ENCODE measurements around the gene GPR183.

Gene GPR183

GRCh38 chr13:99342723-99343315 is 35.6 kb upstream of the GPR183 start:
- H3K27me3 ChIP-seq (ENCODE audit: insufficient read depth, low read length, poor library complexity, severe bottlenecking), result no peaks in the 10 kb centered on the region
- H3K9me2 ChIP-seq (replicated peaks; ENCODE audit: low read depth, low read length), result no peaks in the 10 kb centered on the region
- no peak for TF ChIP-seq CTCF (conservative IDR thresholded peaks at IDR 0.05; ENCODE audit: low read length)
- TF ChIP-seq EZH2phosphoT487 (IDR thresholded peaks at IDR 0.05; ENCODE audit: borderline replicate concordance), result no peak
- no peak overlapping the region for H3K4me3 ChIP-seq (ENCODE audit: low read length, poor library complexity, severe bottlenecking)
- H2AFZ ChIP-seq (ENCODE audit: low read length), result no peak overlapping the region
- no peak overlapping the region for H3K4me2 ChIP-seq (ENCODE audit: low read depth, low read length, poor library complexity, severe bottlenecking)
- H3K9me3 ChIP-seq (ENCODE audit: insufficient read depth, low read depth, low read length), result no peaks in the 10 kb centered on the region
- peaks cover 71% of the 10 kb centered on the region for H3K36me3 ChIP-seq (ENCODE audit: insufficient read depth, low read length)
- no peaks in the 10 kb centered on the region; the same call in 1 of the 2 replicates for H3F3A ChIP-seq (ENCODE audit: low read depth)
- H3K79me2 ChIP-seq (ENCODE audit: insufficient read depth, low read length), result no peaks in the 10 kb centered on the region
- H4K20me1 ChIP-seq (ENCODE audit: insufficient read depth, low read length, poor library complexity, severe bottlenecking), result no peaks in the 10 kb centered on the region
- H3K4me1 ChIP-seq (ENCODE audit: insufficient read depth, low read length, poor library complexity, severe bottlenecking), result peaks cover 18% of the 10 kb centered on the region
- no peak overlapping the region for H3K9ac ChIP-seq (ENCODE audit: low read depth, low read length, poor library complexity, severe bottlenecking)

- Histone ChIP-seq H3K9ac (ENCODE audit: low read depth, low read length, poor library complexity, severe bottlenecking) (no peak overlapping the region), H3F3A (ENCODE audit: low read depth) (no peaks in the 10 kb centered on the region; the same call in 1 of the 2 replicates), H3K27me3 (ENCODE audit: insufficient read depth, low read length, poor library complexity, severe bottlenecking) (no peaks in the 10 kb centered on the region), H2AFZ (ENCODE audit: low read length) (no peak overlapping the region), H3K9me2 (replicated peaks; ENCODE audit: low read depth, low read length) (no peaks in the 10 kb centered on the region), H3K79me2 (ENCODE audit: insufficient read depth, low read length) (no peaks in the 10 kb centered on the region), H3K4me1 (ENCODE audit: insufficient read depth, low read length, poor library complexity, severe bottlenecking) (peaks cover 18% of the 10 kb centered on the region), H3K4me2 (ENCODE audit: low read depth, low read length, poor library complexity, severe bottlenecking) (no peak overlapping the region), H3K4me3 (ENCODE audit: low read length, poor library complexity, severe bottlenecking) (no peak overlapping the region), H4K20me1 (ENCODE audit: insufficient read depth, low read length, poor library complexity, severe bottlenecking) (no peaks in the 10 kb centered on the region), H3K9me3 (ENCODE audit: insufficient read depth, low read depth, low read length) (no peaks in the 10 kb centered on the region), H3K36me3 (ENCODE audit: insufficient read depth, low read length) (peaks cover 64% of the 10 kb centered on the region)
- TF ChIP-seq CTCF (conservative IDR thresholded peaks at IDR 0.05; ENCODE audit: low read length) (no peak), EZH2phosphoT487 (IDR thresholded peaks at IDR 0.05; ENCODE audit: borderline replicate concordance) (no peak)
These were observed 34.9 kb upstream of the GPR183 start for GRCh38 chr13:99341969-99342722.

GRCh38 chr13:99340638-99341037 is 33.4 kb upstream of the GPR183 start:
- Histone ChIP-seq H2AFZ (ENCODE audit: low read length) (no peak overlapping the region), H3K36me3 (ENCODE audit: insufficient read depth, low read length) (peaks cover 58% of the 10 kb centered on the region), H3K79me2 (ENCODE audit: insufficient read depth, low read length) (no peaks in the 10 kb centered on the region)

More at GRCh38 chr13:99340638-99341037, 33.4 kb upstream of the GPR183 start:
- no peaks in the 10 kb centered on the region for H4K20me1 ChIP-seq (ENCODE audit: insufficient read depth, low read length, poor library complexity, severe bottlenecking)
- H3K9me2 ChIP-seq (replicated peaks; ENCODE audit: low read depth, low read length), result no peaks in the 10 kb centered on the region
- H3K4me3 ChIP-seq (ENCODE audit: low read length, poor library complexity, severe bottlenecking), result no peak overlapping the region
- no peaks in the 10 kb centered on the region; the same call in 1 of the 2 replicates for H3F3A ChIP-seq (ENCODE audit: low read depth)
- TF ChIP-seq CTCF (conservative IDR thresholded peaks at IDR 0.05; ENCODE audit: low read length) (no peak), EZH2phosphoT487 (IDR thresholded peaks at IDR 0.05; ENCODE audit: borderline replicate concordance) (no peak)
- no peak overlapping the region for H3K4me2 ChIP-seq (ENCODE audit: low read depth, low read length, poor library complexity, severe bottlenecking)
- no peaks in the 10 kb centered on the region for H3K9me3 ChIP-seq (ENCODE audit: insufficient read depth, low read depth, low read length)
- H3K27me3 ChIP-seq (ENCODE audit: insufficient read depth, low read length, poor library complexity, severe bottlenecking), result no peaks in the 10 kb centered on the region
- H3K4me1 ChIP-seq (ENCODE audit: insufficient read depth, low read length, poor library complexity, severe bottlenecking), result peaks cover 32% of the 10 kb centered on the region
- no peak overlapping the region for H3K9ac ChIP-seq (ENCODE audit: low read depth, low read length, poor library complexity, severe bottlenecking)

Data from Loucy (cell line).